ENCODE results near the gene SLC25A12. TPM values are rescaled to one million over a fixed set of nuclear protein-coding genes. Genes with fewer than 3 reads are reported as not detected.
"Not testable (repeated sequence)": the region's sequence is repeated elsewhere in the genome, so short reads cannot be mapped to it uniquely, and the experiment has no call there.

The SLC25A12 gene
- total RNA-seq, 3 donors from 2014 or later, result 15.5 to 54.7 (median 39.2) TPM

DNA sequence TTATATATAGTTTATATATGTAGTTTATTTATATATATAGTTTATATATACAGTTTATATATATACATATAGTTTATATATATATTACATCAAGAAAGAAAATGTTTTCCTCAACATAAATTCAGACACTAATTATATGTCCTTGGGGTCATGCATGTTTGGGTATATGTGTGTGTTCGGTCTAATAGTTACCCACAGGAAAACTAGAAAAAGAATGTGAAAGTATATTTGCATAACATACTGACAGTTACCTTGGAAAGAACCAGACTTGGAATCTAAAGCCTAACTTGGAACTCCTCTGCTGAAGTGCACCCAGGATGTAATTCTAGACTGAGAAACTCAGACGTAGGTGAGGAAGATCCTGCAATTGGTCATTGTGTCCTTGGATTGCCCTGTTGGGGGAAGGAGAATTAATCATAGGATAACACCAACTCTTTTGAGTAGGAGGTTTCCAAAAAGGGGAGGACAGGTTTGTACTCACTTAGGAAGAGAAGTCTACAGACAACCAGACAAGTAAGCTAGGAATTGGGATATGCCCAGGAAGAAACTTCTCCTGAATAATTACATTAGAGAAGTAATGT, 8.9 kb upstream of the SLC25A12 start:
- DNase-seq (ENCODE audit: low spot score in 2 of 2), result no peak
- H3K36me3 ChIP-seq, result no peaks in the 10 kb centered on the region
- H3K4me3 ChIP-seq, result no peak overlapping the region
- no peak overlapping the region for H3K27ac ChIP-seq
- intact Hi-C loops (cut with DNase I; ENCODE audit: low total_unique reads), result no loop called here
- no peaks in the 10 kb centered on the region for H3K27me3 ChIP-seq
- H3K9me3 ChIP-seq, result no peaks in the 10 kb centered on the region
- no peaks in the 10 kb centered on the region for H3K4me1 ChIP-seq
- TF ChIP-seq POLR2A (IDR thresholded peaks at IDR 0.05) (no peak), POLR2AphosphoS5 (IDR thresholded peaks at IDR 0.05) (no peak)
- TF ChIP-seq, protein P1, sequence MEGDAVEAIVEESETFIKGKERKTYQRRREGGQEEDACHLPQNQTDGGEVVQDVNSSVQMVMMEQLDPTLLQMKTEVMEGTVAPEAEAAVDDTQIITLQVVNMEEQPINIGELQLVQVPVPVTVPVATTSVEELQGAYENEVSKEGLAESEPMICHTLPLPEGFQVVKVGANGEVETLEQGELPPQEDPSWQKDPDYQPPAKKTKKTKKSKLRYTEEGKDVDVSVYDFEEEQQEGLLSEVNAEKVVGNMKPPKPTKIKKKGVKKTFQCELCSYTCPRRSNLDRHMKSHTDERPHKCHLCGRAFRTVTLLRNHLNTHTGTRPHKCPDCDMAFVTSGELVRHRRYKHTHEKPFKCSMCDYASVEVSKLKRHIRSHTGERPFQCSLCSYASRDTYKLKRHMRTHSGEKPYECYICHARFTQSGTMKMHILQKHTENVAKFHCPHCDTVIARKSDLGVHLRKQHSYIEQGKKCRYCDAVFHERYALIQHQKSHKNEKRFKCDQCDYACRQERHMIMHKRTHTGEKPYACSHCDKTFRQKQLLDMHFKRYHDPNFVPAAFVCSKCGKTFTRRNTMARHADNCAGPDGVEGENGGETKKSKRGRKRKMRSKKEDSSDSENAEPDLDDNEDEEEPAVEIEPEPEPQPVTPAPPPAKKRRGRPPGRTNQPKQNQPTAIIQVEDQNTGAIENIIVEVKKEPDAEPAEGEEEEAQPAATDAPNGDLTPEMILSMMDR (IDR thresholded peaks at IDR 0.05), result no peak

DNA sequence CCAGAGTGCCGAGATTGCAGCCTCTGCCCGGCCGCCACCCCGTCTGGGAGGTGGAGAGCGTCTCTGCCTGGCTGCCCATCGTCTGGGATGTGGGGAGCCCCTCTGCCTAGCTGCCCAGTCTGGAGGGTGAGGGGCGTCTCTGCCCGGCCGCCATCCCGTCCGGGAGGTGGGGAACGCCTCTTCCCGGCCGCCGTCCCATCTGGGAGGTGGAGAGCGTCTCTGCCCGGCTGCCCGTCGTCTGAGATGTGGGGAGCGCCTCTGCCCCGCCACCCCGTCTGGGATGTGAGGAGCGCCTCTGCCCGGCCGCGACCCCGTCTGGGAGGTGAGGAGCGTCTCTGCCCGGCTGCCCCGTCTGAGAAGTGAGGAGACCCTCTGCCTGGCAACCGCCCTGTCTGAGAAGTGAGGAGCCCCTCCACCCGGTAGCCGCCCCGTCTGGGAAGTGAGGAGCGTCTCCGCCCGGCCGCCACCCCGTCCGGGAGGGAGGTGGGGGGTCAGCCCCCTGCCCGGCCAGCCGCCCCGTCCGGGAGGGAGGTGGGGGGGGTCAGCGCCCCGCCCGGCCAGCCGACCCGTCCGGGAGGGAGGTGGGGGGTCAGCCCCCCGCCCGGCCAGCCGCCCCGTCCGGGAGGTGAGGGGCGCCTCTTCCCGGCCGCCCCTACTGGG, 5.7 kb upstream of the SLC25A12 start:
- DNase-seq (ENCODE audit: low spot score in 2 of 2); H3K27me3 ChIP-seq; intact Hi-C loops (cut with DNase I; ENCODE audit: low total_unique reads); H3K27ac ChIP-seq; H3K9me3 ChIP-seq; H3K4me3 ChIP-seq; H3K4me1 ChIP-seq; H3K36me3 ChIP-seq: not testable (repeated sequence)

DNA sequence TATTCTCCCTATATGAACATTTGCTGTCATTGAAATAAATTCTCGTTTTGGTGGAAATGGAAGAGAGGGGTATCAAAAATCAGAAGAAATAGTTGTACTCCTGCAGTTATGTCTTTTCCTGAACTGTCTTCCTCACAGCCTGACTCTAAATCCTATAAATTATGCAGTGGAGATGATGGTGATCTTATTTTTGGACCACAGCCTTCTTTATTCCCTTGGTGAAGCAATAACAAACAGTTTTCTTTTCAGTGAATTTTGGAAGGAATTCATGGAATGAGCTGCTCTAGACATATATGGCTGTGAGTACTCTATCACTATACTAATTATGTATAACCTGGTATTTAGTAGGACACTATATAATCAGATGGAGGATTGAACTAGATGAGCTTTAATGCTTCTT, 1.7 kb upstream of the SLC25A12 start:
- H3K4me3 ChIP-seq, result no peak overlapping the region
- H3K27me3 ChIP-seq, result no peaks in the 10 kb centered on the region
- DNase-seq (ENCODE audit: low spot score in 2 of 2), result no peak
- no peaks in the 10 kb centered on the region for H3K36me3 ChIP-seq
- no peaks in the 10 kb centered on the region for H3K4me1 ChIP-seq
- H3K9me3 ChIP-seq, result no peaks in the 10 kb centered on the region
- no peak overlapping the region for H3K27ac ChIP-seq
- intact Hi-C loops (cut with DNase I; ENCODE audit: low total_unique reads), result no loop called here
- TF ChIP-seq POLR2AphosphoS5 (IDR thresholded peaks at IDR 0.05), result no peak
- TF ChIP-seq, protein P1 (IDR thresholded peaks at IDR 0.05), result no peak
- no peak for TF ChIP-seq POLR2A (IDR thresholded peaks at IDR 0.05)

DNA sequence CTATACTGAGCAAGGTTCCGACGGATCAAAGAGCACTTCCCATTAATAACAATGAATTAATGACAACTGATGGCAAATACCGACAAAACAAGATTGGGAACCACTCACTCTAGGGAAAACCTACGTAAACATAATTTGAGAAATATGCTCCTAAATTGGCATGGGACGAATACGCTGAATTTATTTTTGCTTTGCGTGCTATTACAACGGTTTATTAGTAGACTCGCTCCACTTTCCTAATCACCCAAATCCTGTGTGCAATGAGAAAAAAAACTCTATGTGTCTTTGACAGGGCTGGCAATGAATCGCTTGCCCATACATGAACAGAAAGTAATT, 536 bp upstream of the SLC25A12 start:
- Histone ChIP-seq H3K36me3 (no peaks in the 10 kb centered on the region), H3K27me3 (no peaks in the 10 kb centered on the region), H3K9me3 (no peaks in the 10 kb centered on the region), H3K27ac (peak overlapping the region; percentile 66 to 82), H3K4me1 (no peaks in the 10 kb centered on the region), H3K4me3 (peak overlapping the region; percentile 60 to 84 (median 78))
- TF ChIP-seq POLR2A (IDR thresholded peaks at IDR 0.05), result no peak
- DNase-seq (ENCODE audit: low spot score in 2 of 2), result no peak
- intact Hi-C loops (cut with DNase I; ENCODE audit: low total_unique reads), result no loop called here

DNA sequence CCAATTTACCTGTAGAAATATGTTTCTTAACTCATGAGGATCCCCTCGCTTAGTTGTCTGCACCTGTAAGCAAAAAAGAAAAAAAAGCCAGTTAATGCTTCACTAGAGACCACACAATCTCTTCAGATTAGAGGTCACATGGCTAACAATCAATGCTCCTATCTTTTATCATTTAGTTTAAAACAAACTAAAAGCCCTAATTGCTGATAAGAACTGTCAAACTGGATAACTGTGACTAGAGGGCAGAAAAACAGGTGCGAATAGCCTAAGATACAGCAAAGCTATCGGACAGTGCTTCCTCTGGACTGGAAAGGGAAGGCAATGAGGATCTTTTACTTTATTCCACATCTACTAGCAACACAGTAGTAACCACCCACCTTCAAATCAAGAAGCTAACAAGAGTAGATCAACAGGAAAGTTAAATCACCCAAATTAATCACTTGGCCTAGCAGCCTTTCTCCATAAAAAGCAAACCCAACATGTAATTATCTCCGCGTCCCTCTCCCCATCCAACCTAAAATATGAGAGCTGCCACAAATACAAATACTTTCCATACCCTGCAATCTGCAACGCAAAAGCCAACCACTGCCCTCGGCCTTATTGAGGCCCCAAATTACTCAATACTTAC, 734 bp downstream of the SLC25A12 start:
- no peaks in the 10 kb centered on the region for H3K36me3 ChIP-seq
- no peaks in the 10 kb centered on the region for H3K4me1 ChIP-seq
- DNase-seq (ENCODE audit: low spot score in 2 of 2), result no peak
- peak overlapping the region; percentile 66 to 82 for H3K27ac ChIP-seq
- TF ChIP-seq POLR2A (IDR thresholded peaks at IDR 0.05), result no peak
- TF ChIP-seq POLR2AphosphoS5 (IDR thresholded peaks at IDR 0.05), result no peak
- TF ChIP-seq, protein P1 (IDR thresholded peaks at IDR 0.05), result no peak
- intact Hi-C loops (cut with DNase I; ENCODE audit: low total_unique reads), result no loop called here
- H3K27me3 ChIP-seq, result no peaks in the 10 kb centered on the region
- peak overlapping the region; percentile 60 to 84 (median 78) for H3K4me3 ChIP-seq
- no peaks in the 10 kb centered on the region for H3K9me3 ChIP-seq

DNA sequence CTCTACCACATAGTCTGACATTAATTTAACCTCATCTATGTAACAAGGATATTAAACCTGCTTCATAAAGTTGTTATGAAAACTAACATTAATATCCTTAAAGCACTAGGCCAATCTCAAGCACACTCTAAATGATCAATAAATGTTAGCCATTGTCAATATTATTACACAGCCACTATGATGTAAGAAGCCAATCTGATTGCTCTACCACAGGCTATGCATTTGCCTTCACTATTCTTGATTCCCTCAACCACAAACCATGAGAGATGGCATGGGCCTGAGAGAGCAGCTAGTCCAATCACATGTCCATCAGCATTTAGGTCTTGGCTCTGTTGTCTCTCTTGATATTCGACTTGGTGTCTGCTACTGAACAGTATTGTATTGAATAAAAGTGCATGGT, 4.2 kb downstream of the SLC25A12 start:
- H3K36me3 ChIP-seq, result no peaks in the 10 kb centered on the region
- H3K27ac ChIP-seq, result no peak overlapping the region
- intact Hi-C loops (cut with DNase I; ENCODE audit: low total_unique reads), result no loop called here
- no peaks in the 10 kb centered on the region for H3K9me3 ChIP-seq
- H3K27me3 ChIP-seq, result no peaks in the 10 kb centered on the region
- TF ChIP-seq, protein P1 (IDR thresholded peaks at IDR 0.05), result no peak
- TF ChIP-seq POLR2A (IDR thresholded peaks at IDR 0.05) (no peak), POLR2AphosphoS5 (IDR thresholded peaks at IDR 0.05) (no peak)
- no peak overlapping the region for H3K4me3 ChIP-seq
- DNase-seq (ENCODE audit: low spot score in 2 of 2), result no peak
- H3K4me1 ChIP-seq, result no peaks in the 10 kb centered on the region
